Esophagus mucosa (tissue), 1 donor: ENCODE results near the gene MATN1. TPM values are rescaled to one million over a fixed set of nuclear protein-coding genes. Genes with fewer than 3 reads are reported as not detected.

Experiments used
- ATAC-seq: fragments of 200-7000 bp; cut with Tn5 transposase; one replicate; pipeline ENCODE4 v1.9.1; 2020
- total RNA-seq: library from RNA; stranded (reverse); gene quantifications from one replicate; pipeline ENCODE4 v1.2.4, GENCODE V29; 2023
- donor health status: DM: yes; HTN: yes; CAD: no.

The MATN1 gene
- total RNA-seq, 1 donor from 2014 or later, result not detected

DNA sequence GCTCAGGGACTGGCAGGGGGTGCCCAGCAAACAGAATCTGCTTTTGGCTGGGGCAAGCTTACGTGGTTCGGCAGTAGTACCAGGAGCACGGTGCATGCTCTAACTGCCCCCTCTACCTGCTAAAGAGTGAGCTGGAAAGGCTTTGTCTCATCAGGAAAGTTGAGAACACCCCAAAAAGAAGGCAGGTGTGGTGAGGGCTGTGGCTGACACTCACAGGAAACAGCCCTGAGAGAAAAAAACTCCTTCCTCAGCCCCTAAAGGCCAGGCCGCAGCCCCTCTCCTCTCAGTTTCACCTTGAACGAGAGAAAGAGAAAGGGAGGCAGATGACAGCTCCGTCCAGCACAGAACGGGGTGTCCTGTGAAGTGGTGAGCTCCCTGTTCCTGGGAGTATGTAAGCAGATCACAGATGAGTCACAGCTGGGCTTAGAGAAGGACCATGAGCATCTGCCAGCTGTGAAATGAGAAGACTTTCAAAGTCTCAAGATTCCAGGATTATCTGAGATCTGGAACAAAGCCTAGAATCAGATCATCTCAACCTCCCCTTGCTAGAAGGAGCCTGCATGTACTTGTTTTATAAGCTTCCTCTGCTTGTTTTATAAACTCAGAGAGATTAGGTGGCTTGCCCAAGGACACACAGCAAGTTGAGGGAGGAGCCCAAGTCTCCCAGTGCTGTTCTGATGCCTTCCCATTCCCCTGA is 20.8 kb upstream of the MATN1 start:
- peak; percentile 21 for ATAC-seq

DNA sequence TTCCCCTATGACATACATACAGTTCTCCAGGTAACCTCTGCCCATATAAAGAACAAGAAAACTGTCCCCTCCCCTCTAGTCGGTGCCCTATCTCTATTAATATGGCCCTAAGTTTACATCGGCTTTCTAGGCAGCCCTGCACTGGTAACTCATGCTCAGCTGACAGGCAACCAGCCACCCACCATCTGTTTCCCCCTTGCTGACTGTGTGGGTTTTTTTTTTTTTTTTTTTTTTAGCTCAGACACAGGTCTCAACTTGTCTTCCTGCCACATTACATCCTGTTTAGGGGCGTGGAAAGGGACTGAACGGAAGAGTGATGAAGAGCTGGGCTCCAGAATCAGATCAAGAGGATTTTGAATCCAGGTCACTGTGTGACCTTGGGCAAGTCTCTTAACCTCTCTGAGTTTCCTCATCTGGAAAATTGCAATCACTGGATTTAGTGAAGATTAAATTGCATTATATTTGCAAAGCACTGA is 20.2 kb upstream of the MATN1 start:
- ATAC-seq, result peak; percentile 42

DNA sequence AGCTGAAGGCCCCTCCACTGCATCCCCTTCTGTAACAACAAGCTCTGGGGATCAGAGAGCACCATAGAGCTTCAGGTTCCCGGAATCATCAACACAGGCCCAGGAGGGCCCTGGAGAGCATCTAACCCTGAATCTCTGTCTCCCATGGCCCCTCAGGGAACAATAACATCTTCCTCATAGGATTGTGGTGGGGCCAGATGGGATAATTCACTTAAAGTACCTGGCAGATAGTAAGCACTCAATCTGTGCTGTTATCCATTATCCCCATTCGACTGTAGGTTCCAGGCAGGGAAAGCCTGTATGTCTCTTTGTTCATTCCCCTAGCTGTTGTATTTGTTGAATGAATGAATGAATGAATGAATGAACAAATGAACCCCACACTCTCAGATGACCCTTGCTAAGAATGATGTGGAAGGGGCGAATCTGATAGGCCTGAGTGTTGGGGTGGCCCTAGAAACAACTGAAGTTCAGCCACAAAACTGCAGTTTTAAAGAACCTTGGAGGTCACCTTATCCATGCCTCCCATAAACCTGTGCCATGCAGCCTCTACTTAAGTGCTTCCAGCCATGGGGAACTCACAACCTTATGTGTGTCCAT is 19.7 kb upstream of the MATN1 start:
- no peak for ATAC-seq

DNA sequence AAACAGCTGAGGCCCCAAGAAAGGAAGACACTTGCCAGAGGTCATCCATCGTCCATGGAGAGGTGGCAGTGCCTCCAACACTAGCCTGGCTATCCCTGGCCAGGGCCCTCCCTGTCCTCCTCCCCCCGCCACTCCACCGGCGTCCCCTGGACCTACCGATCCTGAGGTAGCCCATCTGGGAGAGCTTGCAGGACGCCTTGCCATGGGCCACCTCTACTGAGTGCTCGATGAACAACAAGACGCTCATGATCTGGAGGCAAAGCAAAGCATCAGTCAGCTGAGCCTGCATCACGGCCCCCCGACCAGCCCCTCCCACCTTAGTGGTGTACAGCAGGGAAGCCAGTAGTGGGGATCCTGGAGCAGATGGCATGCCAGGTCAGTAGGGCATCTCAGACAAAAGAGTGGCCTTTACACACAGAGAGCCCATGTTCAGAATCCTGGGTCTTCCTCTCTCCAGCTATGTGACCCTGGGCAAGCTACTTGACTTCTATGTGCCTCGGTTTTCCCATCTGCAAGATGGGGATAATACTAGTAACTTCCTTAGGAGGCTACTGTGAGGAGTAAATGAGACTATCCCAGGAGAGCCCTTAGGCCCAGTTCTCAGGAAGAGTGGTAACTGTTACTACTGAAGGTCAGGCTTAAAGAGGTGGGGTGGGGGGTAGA is 19.0 kb upstream of the MATN1 start:
- no peak for ATAC-seq

- no peak for ATAC-seq
Measured at GRCh38 chr1:30741239-30741894, 18.0 kb upstream of the MATN1 start.

- no peak for ATAC-seq
Measured at GRCh38 chr1:30740251-30741238, 17.2 kb upstream of the MATN1 start.

DNA sequence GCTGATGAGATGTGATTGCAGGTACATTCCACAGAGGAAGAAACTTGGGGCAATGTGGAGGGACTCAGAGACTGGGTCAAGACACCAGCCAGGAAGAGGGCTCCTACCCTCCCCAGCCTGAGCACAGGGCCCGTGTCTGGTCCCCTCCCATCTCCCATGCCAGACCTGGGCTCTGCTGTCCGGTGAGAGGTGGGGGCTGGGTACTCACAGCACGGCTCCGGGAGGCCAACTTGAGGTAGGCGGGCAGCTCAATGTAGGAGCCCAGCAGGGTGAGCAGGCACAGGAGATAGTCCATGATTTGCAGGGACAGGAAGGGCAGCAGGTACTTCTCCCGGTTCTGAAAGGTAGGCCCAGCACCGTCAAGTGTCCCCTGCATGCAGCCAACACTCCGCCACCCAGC is 16.2 kb upstream of the MATN1 start:
- ATAC-seq, result no peak

GRCh38 chr1:30738715-30739559 is 15.6 kb upstream of the MATN1 start:
- ATAC-seq, result no peak

- no peak for ATAC-seq
Measured at GRCh38 chr1:30738040-30738714, 14.8 kb upstream of the MATN1 start.

DNA sequence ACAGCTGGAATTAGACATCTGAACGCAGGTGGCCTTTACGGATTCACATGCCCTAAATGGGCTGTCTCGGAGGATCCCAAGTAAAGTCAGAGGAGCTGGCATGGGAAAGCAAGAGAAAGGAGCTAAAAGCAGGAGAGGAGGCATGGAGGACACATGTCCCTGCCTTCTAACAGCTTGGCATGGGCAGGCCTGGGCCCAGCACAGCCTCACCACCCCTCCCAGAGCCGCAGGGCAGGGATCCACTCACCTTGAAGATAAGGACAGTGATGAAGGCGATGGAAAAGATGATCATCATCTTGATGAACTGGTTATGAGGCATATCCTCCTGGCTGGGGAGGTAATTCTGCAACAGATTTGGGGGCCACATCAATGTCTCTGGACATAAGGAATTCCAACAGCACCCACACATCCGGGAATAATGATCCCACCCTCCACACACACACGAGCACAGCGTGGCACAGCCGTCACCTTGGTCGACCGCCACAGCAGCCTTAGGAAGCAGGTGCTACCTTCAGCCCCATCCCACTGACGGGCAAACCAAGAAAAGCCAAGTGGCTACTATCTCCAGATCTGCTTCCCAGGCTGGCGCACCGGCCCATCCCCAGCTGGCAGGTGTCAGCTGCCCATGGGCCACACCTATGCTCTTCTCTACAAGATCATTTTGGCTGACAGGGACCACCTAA is 14.1 kb upstream of the MATN1 start:
- ATAC-seq, result no peak

DNA sequence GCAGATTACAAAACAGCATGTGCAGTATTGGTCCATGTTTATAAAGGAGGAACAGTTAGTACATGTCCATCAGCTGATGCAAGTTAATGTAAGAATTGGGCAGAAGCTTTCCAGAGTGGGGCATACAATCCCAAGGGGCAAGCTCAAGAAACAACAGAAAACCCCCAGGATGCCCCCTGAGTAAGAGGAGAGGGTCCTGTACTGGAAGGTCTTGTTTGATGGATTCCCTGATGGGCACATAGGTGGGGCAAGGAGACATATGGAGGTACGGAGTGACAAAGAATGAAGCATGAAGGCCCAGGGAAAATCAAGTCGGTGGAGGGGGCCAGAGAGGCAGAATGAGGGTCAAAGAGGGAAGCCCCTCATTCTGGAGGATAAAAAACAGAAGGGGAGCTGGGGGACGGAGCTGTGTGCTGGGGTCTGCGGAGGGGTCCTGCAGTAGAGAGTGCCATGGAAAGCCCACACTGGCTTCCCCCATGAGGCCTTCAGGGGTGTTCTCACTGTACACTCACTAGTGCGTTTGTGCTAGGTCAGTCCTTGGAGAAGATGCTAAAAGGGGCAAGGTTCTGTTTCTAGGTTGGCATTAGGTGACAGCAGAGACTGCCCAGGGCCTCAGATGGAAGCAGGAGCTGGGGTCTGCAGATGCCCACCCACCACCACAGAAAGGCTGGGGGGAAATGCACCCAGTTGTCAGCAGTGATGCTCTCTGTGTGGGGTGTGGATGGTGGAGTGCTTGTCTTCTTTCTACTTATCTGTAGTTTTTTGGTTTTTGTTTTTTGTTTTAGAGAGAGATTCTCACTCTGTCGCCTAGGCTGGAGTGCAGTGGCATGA is 12.5 kb upstream of the MATN1 start:
- ATAC-seq, result no peak

DNA sequence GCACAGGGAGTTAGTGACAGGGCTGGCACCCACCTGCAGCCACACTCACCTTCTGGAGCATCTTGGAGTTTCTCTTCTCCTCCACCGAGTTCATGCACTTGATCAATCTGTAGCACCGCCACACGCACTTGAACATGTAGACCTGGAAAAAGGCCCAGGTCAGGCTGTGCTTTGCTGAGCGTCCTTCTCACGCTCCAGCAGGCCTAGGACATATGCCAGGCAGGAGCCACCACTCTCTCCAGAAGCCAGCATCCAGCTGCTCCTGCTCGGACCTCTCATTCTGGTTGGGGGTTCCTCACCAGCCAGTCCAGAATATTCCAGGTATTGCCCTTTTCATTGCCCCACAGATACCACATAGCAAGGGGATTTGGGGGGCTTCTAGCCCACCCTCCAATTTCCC is 11.7 kb upstream of the MATN1 start:
- no peak for ATAC-seq

- no peak for ATAC-seq
Measured at GRCh38 chr1:30734580-30734979, 11.2 kb upstream of the MATN1 start.

DNA sequence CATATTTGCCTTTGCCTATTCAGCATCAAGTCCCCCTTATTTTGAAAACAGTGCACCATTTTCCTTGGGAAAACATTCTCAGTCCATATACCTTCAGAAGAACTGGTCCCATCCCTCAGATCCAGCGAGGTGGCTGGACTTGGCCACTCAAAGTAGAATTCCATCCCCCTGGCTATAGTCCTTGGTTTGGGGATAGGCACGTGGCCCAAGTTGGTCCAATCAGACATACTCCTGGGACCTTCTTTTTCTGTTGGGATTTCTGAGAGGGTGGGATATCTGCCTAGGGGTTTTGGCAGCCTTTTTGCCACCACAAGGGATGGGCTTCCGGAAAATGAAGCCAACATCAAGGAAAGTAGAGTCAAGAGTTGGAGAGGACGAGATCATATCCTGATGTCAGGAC is 10.7 kb upstream of the MATN1 start:
- no peak for ATAC-seq

DNA sequence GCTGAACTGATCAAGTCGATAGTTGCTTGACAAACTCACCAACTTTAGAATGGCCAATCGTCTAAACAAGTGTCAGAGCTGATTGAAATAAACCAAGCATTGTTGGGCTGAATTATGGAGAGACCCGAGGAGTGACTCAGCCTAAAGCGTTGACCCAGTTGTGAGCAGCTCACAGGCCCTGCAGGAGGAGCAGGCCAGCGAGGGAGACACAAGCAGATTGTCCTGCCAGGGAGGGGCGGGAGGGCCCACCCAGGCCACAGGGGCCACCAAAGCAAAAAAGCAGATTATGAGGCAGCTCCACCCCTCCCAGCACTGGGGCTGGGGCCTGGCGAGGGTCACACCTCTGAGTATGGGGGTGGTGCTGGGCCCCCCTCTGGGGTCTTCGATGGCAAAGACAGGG is 10.1 kb upstream of the MATN1 start:
- no peak for ATAC-seq

- ATAC-seq, result no peak
Measured at GRCh38 chr1:30732277-30732996, 9.1 kb upstream of the MATN1 start.

- no peak for ATAC-seq
Measured at GRCh38 chr1:30731806-30732276, 8.5 kb upstream of the MATN1 start.
